HG03521 (cell line): ENCODE data around the gene RNF111.
"Not testable (repeated sequence)": the region's sequence is repeated elsewhere in the genome, so short reads cannot be mapped to it uniquely, and the experiment has no call there.

Source experiments
- ATAC-seq: cut with Tn5 transposase; IDR thresholded peaks from one replicate; pipeline ENCODE4 v1.9.1; 2021; ENCODE audit warnings: mild to moderate bottlenecking, moderate library complexity; ENCODE audit not compliant: unreplicated experiment

RNF111 gene

DNA sequence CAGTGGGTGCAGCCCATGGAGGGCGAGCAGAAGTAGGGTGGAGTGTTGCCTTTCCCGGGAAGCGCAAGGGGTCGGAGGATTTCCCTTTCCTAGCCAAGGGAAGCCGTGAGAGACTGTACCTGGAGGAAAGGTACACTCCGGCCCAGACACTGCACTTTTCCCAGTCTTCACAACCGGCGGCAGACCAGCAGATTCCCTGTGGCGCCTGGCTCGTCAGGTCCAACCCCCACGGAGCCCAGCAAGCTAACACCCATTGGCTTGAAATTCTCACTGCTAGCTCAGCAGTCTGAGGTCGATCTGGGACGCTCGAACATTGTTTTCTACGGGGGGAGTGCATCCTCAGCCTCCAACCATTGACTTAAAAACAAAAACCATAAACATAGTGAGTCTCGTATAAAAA, 144.0 kb downstream of the RNF111 start:
- no peak for ATAC-seq

DNA sequence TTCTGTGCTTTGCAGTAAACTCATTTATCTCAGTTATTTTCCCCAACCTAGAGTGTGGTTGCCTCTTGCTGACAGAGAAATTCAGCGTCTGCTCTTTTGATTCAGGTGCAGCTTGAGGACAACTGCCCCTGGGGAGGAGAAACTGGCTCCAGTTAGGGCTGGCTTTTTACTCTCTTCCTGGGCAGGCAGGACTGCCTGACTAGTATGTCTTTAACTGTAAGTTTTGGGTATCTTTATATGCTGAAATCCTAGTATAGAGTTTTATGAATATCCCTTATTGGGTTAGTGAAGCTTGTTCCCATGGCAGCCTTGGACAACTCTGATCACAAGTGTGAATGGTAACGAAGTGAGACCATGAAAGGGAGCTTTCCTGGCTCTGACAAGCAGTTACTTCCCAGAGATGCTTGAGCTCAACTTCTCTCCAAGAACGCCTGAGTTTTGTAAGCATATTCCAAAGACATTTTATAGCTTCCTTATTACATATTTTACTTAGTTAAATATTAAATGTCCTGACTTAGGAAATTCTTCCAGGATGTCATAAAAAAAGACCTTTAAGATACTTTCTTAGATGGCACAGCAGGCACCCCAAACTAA, 144.6 kb downstream of the RNF111 start:
- ATAC-seq, result no peak

DNA sequence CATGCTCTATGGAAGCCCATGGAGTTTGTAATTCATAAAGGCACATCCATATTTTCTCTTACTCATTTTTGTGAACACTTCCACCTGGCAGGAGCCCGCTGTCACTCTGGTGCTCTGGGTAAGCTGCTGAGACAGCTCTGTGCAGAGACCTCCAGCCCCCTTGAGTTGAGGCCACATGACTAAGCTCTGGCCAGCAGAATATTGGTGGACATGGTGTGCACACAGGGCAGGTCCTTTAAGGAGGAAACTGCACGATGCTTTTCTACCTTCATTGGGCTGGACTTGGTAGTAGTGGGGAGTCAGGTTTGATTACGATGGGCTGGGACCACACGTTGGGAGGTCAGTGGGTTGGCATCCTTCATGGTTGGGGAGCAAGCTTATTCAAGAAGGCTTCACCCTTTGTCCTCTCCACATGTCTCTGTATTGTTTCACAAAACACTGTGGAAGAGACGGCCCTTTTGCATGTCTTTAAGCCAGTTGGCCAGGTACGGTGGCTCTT, 146.5 kb downstream of the RNF111 start:
- ATAC-seq, result no peak

DNA sequence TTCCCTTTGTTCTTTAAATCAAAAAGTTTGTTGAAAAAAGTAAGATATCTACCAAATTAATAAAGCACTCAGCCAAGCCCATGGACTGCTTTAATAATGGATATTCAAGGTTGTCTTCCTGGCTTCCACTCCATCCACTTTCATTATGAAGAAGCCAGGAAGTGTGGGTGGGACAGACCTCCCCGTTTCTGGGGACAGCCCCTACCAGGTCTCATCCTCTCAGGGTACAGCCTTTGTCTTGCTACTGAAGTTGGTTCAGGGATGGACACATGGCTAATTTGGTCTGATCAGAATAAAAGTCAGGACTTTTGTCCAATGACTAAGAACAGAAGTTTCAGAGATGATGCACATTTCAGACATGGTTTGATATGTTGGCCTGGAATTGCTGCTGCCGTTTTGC, 150.1 kb downstream of the RNF111 start:
- ATAC-seq, result no peak

- no peak for ATAC-seq
These were observed 150.8 kb downstream of the RNF111 start for GRCh38 chr15:59138243-59138642.

DNA sequence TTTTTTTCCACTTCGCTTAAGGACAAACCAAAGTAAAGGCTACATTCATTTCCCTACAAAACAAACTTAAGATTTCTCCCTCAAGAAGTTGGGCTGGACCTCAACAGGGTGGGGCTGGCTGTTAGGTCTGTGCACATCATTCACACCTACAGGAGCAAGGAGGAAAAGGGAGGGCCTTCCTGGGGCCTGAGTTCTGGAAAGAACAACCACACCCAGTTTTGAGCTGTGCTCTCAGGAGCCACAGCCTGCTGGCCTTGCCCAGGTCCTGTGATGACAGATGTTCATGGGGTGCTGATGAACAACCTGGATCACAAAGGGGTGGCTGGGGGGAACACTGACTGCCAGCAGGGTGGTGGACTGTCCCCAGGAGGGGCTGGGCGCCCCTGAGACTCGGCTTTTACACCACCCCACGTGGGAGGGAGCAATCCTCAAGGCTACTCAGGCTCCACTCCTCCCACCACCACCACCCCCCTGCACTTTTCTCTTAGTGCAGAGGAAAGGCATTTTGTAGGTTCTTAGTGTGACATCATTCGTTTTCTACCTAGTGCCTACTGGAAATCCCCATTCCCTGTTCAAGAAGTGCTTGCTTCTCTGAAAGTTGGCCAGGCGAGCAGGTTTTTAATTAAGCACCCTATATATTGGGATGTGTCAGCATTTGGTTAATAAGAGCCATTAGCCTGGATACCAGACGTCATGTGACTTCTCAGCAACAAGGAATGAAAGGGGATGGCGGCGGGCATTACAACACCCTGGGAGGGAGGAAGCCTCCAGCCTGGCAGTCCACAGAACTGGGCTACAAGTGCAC, 153.2 kb downstream of the RNF111 start:
- no peak for ATAC-seq

DNA sequence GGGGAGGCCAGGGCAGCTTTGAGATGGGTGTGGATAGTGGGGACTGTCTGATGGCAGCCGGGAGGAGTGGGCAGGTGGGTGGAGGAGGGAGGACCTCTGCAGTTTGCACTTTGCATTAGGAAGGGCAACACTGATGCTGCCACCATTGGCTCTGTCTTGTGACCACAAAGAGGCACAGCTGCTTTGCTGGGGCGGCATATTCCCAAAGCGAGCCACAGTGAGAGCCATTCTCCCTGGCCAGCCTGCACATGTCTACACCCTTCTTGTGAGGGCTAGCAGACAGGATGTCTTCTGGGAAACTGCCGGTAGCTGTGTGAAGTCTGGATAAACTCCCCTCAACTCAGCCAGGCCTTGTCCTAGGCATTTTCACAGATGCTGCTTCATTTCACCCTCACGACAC, 155.8 kb downstream of the RNF111 start:
- no peak for ATAC-seq

GRCh38 chr15:59144594-59144993, 157.1 kb downstream of the RNF111 start:
- not testable (repeated sequence) for ATAC-seq
